ENCODE results near the gene EDN2.
A peak's percentile ranks its signal among the peaks of the same experiment; 100 is the strongest.

Gene EDN2

DNA sequence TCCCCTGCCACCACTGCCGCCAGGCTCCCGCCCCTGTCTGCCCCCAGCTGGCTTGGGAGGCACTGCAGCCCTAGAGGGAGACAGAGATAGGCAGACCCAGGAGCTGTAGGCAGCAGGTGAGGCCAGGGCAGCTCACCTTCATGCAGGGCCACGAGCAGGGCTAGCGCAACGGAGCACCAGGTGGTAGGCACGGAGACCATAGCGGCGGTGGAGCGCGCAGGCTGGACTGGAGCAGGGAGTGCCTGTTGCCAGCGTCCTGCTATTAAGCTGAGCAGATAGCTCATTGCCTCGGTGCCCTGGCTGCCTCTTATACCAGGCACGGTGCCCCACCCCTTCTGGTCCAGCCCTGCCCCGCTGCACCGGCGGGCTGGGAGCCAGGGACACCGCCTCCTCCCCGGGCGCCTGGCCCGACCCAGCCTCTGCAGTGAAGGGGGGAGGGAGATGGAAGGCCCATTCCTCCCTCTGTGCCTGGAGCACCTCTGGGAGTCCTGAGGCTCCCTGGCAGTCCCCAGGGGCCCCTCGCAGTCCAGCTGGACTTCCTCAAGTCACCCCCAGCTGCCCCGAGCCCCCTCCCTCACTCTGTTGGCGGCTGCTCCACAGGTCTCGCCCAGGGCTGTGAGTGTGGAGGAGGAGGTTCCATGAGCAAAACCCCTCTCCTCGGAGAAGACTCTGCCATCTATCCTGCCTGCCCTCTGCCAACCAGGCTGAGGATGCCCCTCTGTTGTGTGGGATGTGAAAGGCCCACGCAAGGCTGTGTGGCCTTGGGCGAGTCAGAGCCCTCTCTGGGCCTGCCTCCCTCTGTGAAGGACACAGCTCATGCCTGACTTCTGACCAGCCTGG, at the start of gene EDN2:
Gene EDN2, minus strand, starts transcription at position 282 of the 840 bp plus-strand sequence. Its CDS starts 82 bp downstream, at position 200.
- DNase-seq, result no peak

DNA sequence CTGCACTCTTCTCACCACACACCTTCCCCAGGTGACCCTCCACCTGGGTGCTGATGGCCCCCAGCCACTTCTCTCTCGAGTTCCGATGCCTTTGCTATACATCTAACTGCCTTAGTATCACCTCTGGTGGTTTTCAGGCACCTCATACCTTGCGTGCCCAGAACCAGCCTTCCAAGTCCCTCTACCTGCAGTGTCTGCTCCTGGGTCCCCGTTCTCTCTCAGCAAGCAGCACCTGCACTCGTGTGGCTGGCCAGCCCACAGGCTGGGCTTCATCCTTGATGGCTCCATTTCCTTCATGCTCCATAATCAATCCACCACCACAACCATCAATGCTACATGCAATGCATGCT, 49.2 kb upstream of the EDN2 start:
- no peak for DNase-seq

DNA sequence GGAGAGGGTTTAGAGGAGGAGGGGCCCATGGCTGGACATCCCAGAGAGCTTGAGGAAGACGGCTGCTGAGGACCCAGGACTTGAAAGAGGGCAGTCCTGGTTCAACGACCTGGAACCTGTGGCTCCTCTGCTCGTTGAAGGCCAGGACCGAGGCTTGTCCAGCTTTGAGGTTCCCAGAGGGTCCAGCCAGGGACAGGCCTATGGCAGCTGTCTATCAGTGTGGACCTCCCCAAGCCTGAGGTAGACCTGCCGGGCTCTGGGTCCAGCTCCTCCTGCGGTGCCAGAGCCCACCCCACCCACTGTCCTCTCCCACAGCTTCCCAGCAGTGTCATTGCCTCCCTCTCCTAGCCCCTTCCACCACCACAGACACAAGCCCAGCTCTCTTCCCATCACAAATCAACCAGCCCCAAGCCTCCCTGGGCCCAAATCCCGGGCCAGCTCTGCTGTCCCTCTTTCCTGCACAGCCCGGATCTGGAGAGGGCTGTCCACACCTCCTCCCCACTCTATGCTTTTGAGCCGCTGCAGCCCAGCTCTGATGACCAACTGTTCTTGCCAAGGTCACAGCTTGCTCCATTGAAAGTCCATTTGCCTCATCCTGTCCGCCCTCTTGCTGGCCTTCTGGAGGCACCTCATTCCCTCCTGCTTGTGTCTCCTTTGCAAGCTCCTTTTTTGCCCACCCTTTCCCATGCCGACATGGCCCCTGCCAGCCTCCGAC, 48.7 kb upstream of the EDN2 start:
- DNase-seq, result peak; percentile 11

DNA sequence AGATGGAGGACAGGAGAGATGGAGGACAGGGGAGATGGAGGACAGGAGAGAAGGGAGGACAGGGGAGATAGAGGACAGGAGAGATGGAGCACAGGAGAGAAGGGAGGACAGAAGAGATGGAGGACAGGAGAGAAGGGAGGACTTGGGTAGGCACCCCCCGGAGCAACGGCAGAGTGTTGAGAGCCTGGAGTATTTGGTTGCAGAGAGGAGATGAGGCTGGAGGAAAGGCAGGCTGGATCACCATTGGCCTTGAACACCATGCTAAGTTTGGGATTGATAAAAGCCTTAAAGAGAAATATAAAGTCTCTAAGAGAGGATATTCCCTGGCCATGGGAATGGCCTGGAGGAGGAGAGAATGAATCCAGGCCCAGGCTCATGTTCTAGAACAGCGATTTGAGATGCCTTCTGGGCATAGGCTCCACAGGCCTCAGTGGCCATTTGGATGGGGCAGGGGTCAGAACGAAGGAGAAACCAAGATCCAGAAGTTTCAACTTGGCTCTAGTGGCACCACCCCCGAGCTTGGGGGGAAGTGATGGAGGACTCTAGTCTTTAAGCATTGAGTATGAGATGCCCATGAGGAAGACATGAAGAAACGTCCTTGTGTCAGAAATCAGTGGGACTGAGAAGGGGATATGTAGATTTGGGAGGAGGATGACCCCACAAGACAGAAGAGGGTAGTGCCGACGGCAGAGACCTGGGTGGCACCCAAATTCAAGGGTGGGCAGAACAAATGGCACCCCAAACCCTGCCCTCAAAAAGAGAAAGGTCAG, 47.9 kb upstream of the EDN2 start:
- DNase-seq, result peak; percentile 8

DNA sequence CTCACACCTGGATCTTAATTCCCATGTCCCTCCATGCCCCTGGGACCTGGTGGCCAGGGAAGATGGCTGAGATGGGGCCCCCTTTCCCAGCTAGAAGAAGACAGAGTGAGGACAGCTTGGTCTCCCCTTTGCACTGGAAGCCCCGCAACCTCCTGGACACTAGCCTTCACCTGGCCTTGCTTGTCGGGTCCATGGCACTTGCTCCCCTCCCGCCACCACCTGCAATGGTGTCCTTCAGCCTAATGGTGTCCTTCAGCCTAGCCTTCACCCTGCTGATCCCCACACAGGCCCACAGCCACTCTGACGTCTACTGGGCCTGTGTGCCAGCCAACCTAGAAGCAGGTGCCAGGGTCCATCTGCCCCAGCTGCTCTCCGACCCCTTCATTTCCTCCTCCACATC, 45.9 kb upstream of the EDN2 start:
- peak; percentile 7 for DNase-seq

DNA sequence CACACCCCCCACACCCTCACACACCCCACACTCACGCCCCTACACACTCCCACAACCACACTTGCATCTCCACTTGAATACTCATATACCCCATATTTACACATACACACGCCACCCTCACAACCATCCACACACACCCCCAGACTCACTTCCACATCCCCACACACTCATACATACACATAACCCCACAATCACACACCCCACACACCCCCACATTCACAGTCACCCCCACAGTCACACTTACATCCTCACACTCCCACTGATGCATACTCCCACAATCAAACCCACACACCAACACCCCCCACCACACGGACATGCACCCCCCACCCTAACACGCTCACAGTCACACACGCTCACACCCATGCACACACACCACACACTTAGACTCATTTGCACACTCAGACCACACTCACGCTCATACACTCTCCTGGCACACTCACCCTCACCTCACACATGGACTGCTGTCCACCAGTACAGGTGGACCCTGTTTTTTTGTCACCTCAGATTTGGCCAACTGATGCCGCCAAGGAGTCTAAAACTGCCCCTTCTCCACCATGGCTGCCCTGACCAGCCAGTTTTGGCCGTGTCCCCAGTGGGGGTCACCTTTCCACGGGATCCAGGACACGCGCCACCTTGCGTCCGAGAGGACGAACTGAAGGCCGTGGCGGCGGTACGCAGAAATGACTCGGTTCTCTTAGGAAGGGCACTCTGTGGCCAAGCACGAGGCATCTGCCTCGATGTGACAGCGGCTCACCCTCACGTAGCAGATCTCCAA, 45.3 kb upstream of the EDN2 start:
- DNase-seq, result no peak

DNA sequence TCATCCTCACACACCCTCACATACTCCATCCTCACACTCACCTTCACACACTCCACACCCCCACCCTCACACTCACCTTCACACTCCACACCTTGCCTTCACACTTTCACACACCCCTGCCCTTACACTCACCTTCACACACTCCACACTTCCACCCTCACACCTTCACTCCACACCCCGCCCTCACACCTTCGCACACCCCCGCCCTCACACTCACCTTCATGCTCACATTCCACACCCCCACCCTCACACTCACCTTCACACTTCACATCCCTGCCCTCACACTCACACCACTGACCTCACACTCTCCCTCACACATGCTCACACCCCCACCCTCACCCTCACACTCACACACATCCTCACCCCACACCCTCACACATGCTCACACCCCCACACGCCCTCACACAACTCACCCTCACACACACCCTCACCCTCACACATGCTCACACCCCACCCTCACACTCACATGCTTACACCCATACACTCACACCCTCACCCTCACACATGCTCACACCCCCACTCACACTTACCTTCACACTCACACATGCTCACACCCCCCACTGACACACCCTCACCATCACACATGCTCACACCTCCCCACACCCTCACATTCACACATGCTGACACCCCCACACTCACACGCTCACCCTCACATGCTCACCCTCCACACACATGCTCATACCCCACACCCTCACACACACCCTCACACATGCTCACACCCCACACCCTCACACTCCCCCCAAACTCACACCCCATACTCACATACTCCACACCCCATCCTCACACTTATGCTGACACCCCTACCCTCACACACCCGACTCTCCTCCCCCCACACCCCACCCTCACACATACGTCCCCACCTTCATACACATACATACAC, 44.5 kb upstream of the EDN2 start:
- DNase-seq, result peak; percentile 8

DNA sequence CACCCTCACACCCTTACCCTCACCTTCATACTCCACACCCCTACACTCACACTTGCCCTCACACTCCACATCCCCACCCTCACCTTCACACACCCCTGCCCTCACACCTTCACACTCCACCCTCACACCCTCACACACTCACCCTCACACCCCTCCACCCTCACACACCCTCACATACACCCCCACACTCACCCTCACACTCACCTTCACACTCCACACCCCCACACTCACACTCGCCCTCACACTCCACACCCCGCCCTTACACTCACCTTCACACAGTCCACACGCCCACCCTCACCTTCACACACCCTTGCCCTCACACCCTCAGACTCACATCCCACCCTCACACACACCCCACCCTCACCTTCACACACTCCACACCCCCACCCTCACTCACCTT, 43.6 kb upstream of the EDN2 start:
- no peak for DNase-seq

DNA sequence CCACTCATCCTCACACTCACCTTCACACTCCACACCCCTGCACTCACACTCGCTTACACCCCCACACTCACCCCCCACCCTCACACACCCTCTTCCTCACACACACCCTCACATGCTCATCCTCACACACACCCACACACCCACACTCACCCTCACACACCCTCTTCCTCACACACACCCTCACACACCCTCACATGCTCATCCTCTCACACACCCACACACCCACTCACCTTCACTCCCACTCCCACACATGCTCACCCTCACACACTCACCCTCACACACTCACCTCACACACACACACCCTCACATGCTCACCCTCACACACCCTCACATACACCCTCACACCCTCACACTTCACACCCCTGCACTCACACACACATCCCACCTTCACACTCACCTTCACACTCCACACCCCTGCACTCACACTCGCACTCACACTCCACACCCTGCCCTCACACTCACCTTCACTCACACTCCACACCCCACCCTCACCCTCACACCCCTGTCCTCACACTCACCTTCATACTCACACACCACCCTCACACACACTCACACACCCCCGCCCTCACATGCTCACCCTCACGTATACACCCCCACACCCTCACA, 42.6 kb upstream of the EDN2 start:
- no peak for DNase-seq

DNA sequence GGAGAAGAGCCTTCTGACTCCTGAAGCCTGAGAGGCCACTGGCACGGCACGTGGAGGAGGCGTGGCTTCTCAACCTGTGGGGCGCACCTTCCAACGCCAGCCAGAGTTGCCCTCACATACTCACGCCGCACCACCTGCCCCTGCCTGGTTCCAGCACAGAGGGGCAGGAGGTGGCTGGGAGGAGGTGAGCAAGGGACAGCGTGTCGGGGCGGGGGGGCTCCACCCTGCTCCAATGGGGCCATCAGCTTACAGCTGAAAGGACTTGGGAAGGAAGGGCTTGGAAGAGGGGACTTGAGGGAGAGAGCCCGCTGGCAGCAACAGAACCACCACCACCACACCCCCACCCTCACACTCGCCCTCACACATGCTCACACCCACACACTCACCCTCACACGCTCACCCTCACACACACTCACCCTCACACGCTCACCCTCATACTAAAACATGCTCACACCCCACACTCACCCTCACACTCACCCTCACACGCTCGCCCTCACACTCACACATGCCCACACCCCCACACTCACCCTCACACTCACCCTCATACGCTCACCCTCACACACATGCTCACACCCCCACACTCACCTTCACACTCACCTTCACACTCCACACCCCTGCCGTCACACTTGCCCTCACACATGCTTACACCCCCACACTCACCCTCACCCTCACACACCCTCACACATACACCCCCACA, 41.6 kb upstream of the EDN2 start:
- no peak for DNase-seq

DNA sequence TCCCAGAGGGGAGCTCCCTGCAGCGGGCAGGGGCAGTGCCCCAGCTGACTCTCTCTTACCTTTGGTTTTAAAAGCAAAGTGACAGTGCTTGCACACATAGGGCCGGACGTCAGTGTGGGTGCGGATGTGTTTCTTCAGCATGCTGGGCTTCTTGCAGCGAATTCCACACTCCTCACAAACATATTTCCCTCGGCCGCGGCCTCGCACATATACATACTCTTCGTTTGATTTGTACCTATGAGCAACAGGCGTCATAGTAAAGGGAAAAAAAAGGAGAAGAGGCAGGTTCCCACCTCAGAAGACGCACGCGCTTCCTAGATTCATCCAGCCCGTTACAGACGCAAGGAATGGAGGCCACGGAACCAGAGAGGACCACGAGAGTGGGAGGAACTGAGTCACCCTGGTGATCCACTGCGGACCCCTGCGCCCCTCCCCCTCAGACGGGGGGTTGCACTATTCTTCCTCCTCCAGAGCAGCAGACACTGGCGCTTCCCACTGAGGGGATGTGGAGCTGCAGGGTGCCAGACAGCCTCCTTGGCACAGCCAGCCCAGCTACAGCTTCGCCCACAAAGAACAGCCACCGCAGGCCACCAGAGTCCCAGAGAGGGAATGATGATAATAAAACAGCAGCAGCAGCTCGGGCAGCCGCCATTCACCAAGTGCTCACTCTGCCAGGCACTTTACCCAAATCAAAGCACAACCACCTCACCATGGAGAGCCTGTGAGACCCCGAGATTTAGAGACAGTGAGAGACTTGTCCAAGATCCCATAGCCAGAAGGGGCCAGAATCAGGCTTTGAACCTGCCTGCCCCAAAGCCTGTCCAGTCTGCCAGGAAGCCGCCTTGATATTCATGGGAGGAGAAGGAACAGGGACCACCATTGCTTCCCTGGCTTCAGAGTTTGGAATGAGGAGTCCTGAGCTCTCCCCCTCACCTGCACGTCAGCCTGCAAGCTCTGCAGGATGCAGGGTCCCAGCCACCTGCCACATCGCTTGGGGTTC, 40.5 kb upstream of the EDN2 start:
- no peak for DNase-seq

DNA sequence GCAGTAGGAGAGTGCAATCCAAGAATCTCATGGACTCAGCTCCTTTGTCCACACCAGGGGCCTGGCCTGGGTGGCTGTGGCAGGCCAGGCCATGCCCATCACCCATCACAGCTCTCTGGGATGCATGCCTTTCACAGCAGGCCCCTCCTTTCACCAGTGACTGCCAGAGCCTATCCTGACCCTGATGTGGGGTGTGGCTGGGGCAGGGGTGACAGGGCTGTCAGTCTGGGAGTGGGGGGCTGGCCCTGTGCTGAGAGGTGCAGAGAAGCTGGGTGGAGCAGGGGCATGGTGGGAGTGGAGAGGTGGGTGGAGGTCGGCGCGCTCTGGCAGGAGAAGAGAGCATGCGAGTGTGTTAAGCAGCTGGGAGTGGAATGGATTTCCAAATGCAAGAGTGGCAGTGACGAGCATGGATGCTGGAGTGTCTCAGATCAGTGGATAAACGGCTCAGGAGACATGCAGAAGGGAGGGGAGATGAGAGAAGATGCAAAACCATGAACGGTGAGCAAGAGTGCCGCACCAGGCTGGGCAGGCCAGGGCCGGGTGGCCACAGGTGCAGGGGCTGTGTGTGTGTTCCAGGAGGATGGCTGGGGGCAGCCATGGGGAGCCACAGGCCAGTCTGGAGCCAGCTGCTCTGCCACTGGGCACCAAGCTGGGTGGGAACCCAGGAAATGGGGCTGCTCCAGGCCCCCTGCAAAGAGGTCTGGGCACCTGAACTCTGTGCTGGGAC, 39.6 kb upstream of the EDN2 start:
- DNase-seq, result no peak

DNA sequence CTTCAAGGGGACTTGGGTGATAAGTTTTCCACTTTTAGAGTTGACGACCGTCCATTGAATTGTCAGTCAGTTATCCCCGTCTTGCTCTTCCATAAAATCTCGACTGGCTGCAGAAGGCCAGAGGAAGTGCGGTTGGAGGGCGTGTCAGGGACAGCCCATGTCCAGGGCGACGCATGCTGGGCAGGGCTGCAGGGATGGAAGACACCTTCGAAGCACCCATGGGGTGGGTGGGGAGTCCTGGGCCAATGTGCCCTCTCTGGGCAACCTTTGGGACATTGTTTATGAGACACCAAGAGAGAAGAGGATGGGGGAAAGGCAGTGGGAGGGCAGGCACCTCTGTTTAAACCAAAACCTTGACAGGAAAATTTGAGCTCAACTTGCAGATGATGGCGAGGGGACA, 38.6 kb upstream of the EDN2 start:
- DNase-seq, result no peak

DNA sequence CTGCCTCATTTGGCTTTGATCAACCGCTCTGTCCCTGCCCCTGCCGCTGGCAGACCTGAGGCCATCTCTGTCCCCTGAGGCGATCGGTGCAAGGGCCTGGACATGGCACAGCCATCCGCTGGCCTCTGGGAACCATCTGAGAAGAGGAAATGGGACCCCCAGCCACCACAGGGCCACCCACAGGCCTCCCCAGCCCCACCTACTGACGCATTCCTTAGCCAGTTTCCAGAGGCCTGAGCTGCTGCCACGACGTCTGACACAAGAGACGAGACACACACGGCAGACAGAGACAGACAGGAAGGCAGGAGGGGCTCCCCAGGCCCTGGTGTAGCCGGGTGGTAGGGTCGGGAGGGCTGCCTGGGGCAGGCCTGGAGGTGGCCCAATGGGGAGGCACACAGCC, 37.3 kb upstream of the EDN2 start:
- no peak for DNase-seq

DNA sequence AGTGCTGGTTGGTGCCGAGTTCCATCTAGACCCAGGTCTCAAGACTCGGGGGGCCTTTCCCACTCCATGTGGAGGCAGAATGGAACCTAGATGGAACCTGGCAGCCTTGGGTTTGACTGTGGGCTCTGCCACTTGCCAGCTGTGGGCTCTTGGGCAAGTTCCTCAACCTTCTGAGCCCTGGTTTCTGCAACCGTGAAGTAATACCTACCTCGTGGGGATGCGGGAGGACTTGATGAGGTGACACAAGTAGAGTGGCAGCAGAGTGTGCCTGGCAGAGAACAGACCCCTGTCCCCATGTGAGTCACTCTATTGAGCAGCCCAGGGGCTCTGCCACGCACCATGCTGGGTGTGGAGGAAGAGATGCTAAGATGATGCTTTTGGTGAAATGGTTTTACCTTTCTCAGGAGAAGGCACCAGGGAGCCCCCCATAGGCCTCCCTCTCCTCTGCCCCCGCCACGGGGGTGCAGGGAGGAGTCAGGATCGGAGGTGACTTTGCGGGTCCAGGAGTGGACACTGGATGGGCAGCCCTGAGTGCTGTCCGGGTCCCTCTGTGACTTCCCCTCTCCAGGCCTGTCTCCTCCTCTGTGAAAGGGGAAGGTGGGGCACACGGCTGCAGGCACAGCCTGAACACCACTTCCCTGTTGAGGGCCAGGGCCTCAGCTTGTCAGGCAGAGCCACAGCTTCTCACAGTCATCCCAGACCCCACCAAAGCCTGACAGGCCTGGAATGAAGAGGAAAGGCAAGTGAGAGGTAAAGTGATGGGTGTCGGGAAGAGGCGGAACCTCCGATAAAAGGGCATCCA, 36.7 kb upstream of the EDN2 start:
- DNase-seq, result no peak

DNA sequence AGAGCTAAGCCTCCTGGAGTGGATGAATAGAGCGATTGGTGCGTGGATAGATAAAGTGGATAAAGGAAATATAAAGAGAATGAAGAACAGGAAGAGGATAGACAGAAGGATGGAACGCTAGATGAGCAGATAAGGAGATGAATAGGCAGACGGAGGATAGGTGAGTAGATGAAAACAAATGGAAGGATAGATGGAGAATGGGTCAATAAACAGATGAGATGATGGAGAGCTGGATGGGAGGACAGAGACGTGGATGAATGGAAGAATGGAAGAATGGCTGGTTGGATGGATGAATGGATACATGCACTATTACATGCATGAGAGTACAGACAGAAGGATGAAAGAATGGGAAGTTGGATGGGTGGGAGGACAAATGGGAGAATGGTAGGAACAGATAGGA, 35.2 kb upstream of the EDN2 start:
- no peak for DNase-seq

DNA sequence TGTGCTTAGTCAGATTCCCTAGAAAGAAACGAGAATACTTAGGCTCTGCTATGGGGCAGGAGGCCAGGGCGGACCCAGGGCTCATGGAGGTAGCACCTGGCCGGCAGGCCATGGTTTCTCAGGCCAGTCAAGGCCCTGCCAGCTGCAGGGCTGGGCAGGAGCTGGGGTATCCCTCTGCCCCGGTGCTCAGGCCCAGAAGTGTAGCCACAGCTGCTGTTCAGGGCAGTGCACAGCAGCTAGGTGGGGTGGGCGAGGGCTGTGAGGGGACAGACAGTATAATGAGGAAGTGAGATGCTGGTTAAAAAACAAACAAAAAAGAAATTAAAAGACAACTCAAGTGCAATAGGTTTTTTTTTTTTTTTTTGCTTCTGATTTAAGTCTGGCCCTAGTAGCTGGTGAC, 34.0 kb upstream of the EDN2 start:
- no peak for DNase-seq

DNA sequence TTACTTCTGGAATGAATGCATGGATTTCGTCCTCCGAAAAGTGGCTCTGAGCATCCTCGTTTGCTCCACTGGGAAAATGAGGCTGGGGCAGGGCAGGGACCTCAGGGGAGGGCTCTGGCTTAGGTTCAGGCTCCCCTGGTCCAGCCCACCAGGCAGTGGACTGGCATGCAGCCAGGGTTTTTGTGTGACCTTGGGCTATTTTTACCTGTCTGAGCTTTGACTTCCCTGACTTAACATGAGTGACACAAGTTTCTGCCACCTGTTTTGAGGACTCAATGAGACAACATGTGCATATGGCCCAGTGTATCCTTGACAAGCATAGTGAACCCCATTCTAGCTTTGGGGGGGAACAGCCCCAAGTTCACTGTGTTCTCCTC, 32.6 kb upstream of the EDN2 start:
- no peak for DNase-seq

All from activated CD8-positive, alpha-beta memory T cell treated with anti-CD3 and anti-CD28 coated beads, Interleukin-2, amount 50 U/mL, for 4 hours (primary cell).